ENCODE data around the gene CINP. TPM values are rescaled to one million over a fixed set of nuclear protein-coding genes. Genes with fewer than 3 reads are reported as not detected.

CINP gene
- total and polyA plus RNA-seq, 2 of the 8 experiments (the other 6 are each of a cell fraction or from before 2014, with no cell fraction given): 47.8 to 51.6 TPM

- TF ChIP-seq PHF8 (conservative IDR thresholded peaks at IDR 0.05; ENCODE audit: low read depth, low read length) (no peak), SP2 (IDR thresholded peaks at IDR 0.05; ENCODE audit: low read length) (no peak)
Measured at GRCh38 chr14:102341566-102341965, 21.1 kb downstream of the CINP start (continued).
